Fibroblast of lung (primary cell): ENCODE data around the gene C14orf119. TPM values are rescaled to one million over a fixed set of nuclear protein-coding genes. Genes with fewer than 3 reads are reported as not detected.

Source experiments
- DNase-seq, 2 donors: peaks; one replicate each; pipeline versions ENCODE4 v3.0.0 to v3.0.0-alpha.2; 2010; ENCODE audit warnings: low read depth in 2 of 2
- H2AFZ ChIP-seq: 2 replicates; pipeline ENCODE4 v1.5.1; 2012; ENCODE audit warnings: low read length, control low read depth, inconsistent platforms
- H3K27ac ChIP-seq: 2 replicates; pipeline ENCODE4 v1.5.1; 2011; ENCODE audit warnings: low read length, control low read depth; ENCODE audit not compliant: insufficient read depth
- H3K27me3 ChIP-seq: 2 replicates; pipeline ENCODE4 v1.5.1; 2011; ENCODE audit warnings: mild to moderate bottlenecking, low read length; ENCODE audit not compliant: control insufficient read depth, insufficient read depth
- H3K36me3 ChIP-seq: 2 replicates; pipeline ENCODE4 v1.5.1; 2011; ENCODE audit warnings: low read length; ENCODE audit not compliant: control insufficient read depth, insufficient read depth
- H3K4me1 ChIP-seq: 2 replicates; pipeline ENCODE4 v1.5.1; 2011; ENCODE audit warnings: low read length; ENCODE audit not compliant: control insufficient read depth, insufficient read depth; ENCODE audit errors: extremely low read depth
- H3K4me2 ChIP-seq: 2 replicates; pipeline ENCODE4 v1.5.1; 2011; ENCODE audit warnings: low read length, control low read depth; ENCODE audit not compliant: insufficient read depth; ENCODE audit errors: extremely low read depth
- H3K4me3 ChIP-seq, 4 experiments: fragments of 200-600 bp in 1 of 4; sonication (generic) in 1 of 4; replicated peaks in 1 of 4; 2 replicates each; pipeline ENCODE4 v1.5.1; 2011 to 2016; ENCODE audit warnings: low read length in 4 of 4, low read depth in 3 of 4, mild to moderate bottlenecking in 3 of 4, control low read depth in 2 of 4, inconsistent platforms in 1 of 4, mixed read lengths in 1 of 4; ENCODE audit not compliant: insufficient read depth in 1 of 4; ENCODE audit errors: control extremely low read depth in 1 of 4
- H3K79me2 ChIP-seq: 2 replicates; pipeline ENCODE4 v1.5.1; 2012; ENCODE audit warnings: mild to moderate bottlenecking, low read length, inconsistent platforms; ENCODE audit not compliant: control insufficient read depth, insufficient read depth
- H3K9ac ChIP-seq: 2 replicates; pipeline ENCODE4 v1.5.1; 2011; ENCODE audit warnings: mild to moderate bottlenecking, low read length, control low read depth; ENCODE audit not compliant: insufficient read depth
- H3K9me3 ChIP-seq: 2 replicates; pipeline ENCODE4 v1.5.1; 2012; ENCODE audit warnings: low read depth, low read length; ENCODE audit not compliant: control insufficient read depth, insufficient read depth
- H4K20me1 ChIP-seq: 2 replicates; pipeline ENCODE4 v1.5.1; 2011; ENCODE audit warnings: low read length; ENCODE audit not compliant: control insufficient read depth, insufficient read depth; ENCODE audit errors: extremely low read depth
- EZH2 ChIP-seq: IDR thresholded peaks from 2 replicates; pipeline ENCODE4 v1.5.1; 2012; ENCODE audit warnings: low read length, control low read depth, mild to moderate bottlenecking; ENCODE audit errors: missing control alignments
- polyA plus RNA-seq, 2 donors: library from polyadenylated mRNA; depleted of rRNA in 1 of 2; stranded (reverse) in 1 of 2; unstranded in 1 of 2; fragments of >200 nt; gene quantifications; 2 replicates each; pipeline ENCODE4 v1.2.1, GENCODE V29; 2011 to 2012; ENCODE audit warnings: missing spikeins in 1 of 2
- total RNA-seq: library from RNA; depleted of rRNA; stranded (reverse); fragments of >200 nt; gene quantifications from 2 replicates; pipeline ENCODE4 v1.2.1, GENCODE V29; 2014
- TF ChIP-seq, protein P1 (sequence below), 2 donors: IDR thresholded peaks in 1 of 2; conservative IDR thresholded peaks in 1 of 2; 1 replicate in 1 of 2; 2 replicates in 1 of 2; pipeline ENCODE4 v1.5.1; 2011 to 2012; ENCODE audit warnings: low read length in 2 of 2, control low read depth in 1 of 2, inconsistent platforms in 1 of 2, low read depth in 1 of 2, mild to moderate bottlenecking in 1 of 2

The C14orf119 gene
- total and polyA plus RNA-seq, 2 donors (not counting 1 experiment from before 2014, with no cell fraction given), result 55.0 to 115 TPM

DNA sequence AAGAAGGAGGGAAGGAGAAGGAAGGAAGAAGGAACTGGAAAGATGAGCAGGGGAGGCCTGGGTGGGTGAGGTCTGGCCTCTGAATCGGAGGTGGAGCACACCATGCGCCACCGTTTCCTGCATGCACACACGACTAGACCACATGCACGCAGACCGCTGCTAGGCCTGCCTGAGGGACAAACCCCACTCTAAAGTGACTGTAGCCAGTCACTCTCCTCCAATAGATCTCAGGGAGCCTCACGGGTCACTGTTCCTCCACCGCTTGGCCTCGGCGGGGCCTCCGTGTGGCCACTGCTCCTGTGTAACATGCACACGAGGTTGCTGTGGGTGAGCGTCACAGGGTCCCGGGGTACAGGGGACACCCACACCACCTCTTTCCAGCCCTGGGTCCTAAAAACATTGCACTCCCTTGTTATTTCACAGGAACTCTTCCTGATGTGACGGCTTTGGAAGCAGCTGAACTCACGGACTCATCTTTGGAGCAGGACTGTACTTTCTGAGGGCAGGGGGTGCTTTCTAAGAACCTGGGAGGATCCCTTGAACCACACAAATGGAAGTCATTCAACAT, 41.3 kb downstream of the C14orf119 start:
- Histone ChIP-seq H3K79me2 (no peaks in the 10 kb centered on the region), H3K4me3 (no peak overlapping the region), H4K20me1 (no peaks in the 10 kb centered on the region), H3K27me3 (peaks cover 4% of the 10 kb centered on the region), H3K4me2 (no peak overlapping the region), H3K36me3 (no peaks in the 10 kb centered on the region), H3K9ac (no peak overlapping the region), H2AFZ (no peak overlapping the region), H3K27ac (no peak overlapping the region), H3K4me1 (no peaks in the 10 kb centered on the region), H3K9me3 (no peaks in the 10 kb centered on the region)
- DNase-seq, result no peak
- TF ChIP-seq, protein P1, sequence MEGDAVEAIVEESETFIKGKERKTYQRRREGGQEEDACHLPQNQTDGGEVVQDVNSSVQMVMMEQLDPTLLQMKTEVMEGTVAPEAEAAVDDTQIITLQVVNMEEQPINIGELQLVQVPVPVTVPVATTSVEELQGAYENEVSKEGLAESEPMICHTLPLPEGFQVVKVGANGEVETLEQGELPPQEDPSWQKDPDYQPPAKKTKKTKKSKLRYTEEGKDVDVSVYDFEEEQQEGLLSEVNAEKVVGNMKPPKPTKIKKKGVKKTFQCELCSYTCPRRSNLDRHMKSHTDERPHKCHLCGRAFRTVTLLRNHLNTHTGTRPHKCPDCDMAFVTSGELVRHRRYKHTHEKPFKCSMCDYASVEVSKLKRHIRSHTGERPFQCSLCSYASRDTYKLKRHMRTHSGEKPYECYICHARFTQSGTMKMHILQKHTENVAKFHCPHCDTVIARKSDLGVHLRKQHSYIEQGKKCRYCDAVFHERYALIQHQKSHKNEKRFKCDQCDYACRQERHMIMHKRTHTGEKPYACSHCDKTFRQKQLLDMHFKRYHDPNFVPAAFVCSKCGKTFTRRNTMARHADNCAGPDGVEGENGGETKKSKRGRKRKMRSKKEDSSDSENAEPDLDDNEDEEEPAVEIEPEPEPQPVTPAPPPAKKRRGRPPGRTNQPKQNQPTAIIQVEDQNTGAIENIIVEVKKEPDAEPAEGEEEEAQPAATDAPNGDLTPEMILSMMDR (conservative IDR thresholded peaks at IDR 0.05 in 1 of 2, IDR thresholded peaks at IDR 0.05 in 1 of 2; ENCODE audit: low read depth in 1 of 2, low read length in 2 of 2), result no peak
- no peak for TF ChIP-seq EZH2

DNA sequence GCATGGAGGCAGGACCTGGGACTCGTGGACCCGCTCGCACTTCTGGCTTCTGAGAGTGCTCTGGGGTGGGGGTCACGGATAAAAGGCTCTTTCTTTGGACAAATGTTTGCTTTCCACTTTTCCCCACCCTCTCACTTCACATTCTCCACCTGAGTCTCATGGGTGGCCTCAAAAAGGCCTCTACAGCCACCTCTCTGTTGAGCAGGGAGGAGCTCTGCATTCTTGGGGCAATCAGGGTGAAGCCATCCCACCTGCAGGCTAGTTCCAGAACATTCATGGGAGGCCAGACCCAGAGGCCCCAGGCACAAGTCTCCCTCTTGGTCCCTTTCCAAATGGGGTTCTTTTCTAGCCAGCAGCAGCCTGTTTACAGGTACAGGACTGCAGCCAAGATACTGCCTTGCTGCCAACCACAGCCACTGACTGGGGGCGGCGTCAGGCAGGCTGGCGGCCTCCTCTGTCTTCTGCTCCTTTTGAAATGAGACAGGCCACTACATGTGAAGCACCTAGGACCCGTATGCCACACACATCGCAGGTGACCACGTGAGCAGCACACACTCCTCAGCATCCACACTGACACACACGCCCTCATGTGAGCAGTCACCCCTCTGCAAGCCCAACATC, 42.0 kb downstream of the C14orf119 start:
- Histone ChIP-seq H3K4me1 (no peaks in the 10 kb centered on the region), H3K4me3 (no peak overlapping the region), H3K79me2 (no peaks in the 10 kb centered on the region), H3K9me3 (no peaks in the 10 kb centered on the region), H3K4me2 (no peak overlapping the region), H3K36me3 (no peaks in the 10 kb centered on the region), H3K27me3 (peaks cover 8% of the 10 kb centered on the region), H4K20me1 (no peaks in the 10 kb centered on the region), H3K27ac (no peak overlapping the region), H3K9ac (no peak overlapping the region), H2AFZ (no peak overlapping the region)
- no peak for DNase-seq
- TF ChIP-seq EZH2, result no peak
- TF ChIP-seq, protein P1 (conservative IDR thresholded peaks at IDR 0.05 in 1 of 2, IDR thresholded peaks at IDR 0.05 in 1 of 2; ENCODE audit: low read depth in 1 of 2, low read length in 2 of 2), result no peak

DNA sequence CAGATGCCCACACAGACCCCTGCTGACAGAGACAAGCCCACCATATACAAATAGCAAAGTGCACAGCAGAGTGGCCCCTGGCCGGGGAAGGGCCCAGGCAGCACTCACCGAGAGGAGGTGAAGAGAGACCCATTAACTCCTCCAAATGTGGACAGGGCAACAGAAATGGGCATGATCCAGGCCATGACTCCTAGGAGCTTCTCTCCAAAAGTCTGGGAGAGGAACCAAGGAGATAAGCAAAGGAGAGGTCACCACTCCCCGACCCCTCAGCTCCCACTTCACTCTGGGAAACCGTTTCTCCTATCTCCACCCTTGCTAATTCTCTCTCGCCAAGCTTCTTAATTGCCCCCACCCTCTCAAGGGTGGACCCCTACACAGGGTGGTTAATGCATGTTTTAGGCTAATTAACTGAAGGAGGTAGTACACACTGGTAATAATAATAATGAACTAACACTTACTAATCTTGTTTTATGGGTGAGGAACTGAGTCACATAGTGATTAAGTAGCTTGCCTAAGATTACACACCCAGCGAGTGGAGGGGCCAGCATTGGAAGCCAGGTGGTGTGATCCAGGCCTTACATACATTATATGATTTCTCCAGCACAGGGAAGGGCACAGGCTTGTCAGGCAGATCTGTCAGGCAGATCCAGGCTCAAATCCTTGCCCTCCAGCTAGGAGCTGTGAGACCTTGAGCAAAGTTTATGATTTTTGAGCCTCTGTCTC, 42.7 kb downstream of the C14orf119 start:
- Histone ChIP-seq H3K9ac (no peak overlapping the region), H3K4me2 (no peak overlapping the region)
- peak in 1 of 2 donors; percentile 17 for DNase-seq

More for the DNA sequence above, 42.7 kb downstream of the C14orf119 start:
- Histone ChIP-seq H3K4me3 (no peak overlapping the region), H3K27me3 (peaks cover 8% of the 10 kb centered on the region), H3K36me3 (no peaks in the 10 kb centered on the region), H4K20me1 (no peaks in the 10 kb centered on the region), H2AFZ (no peak overlapping the region), H3K9me3 (no peaks in the 10 kb centered on the region), H3K79me2 (no peaks in the 10 kb centered on the region), H3K4me1 (no peaks in the 10 kb centered on the region), H3K27ac (no peak overlapping the region)
- no peak for TF ChIP-seq EZH2
- TF ChIP-seq, protein P1 (conservative IDR thresholded peaks at IDR 0.05 in 1 of 2, IDR thresholded peaks at IDR 0.05 in 1 of 2; ENCODE audit: low read depth in 1 of 2, low read length in 2 of 2), result no peak
